Spleen (tissue), 11 donors: ENCODE measurements around the gene ZNF609. TPM values are rescaled to one million over a fixed set of nuclear protein-coding genes. Genes with fewer than 3 reads are reported as not detected.

Source experiments
- DNase-seq: peaks from one replicate; pipeline ENCODE4 v3.0.0-alpha.2; 2020
- H3K27ac ChIP-seq, 8 donors: fragments of 200-600 bp; sonication (generic) in 7 of 8; 1 replicate in 4 of 8; 2 replicates in 4 of 8; pipeline versions ENCODE4 v1.5.0 to v1.8.0; 2016 to 2021; ENCODE audit warnings: inconsistent platforms in 4 of 8, mild to moderate bottlenecking in 4 of 8, moderate library complexity in 1 of 8
- H3K27me3 ChIP-seq, 7 donors: fragments of 200-600 bp; sonication (generic) in 6 of 7; replicated peaks in 1 of 7; 1 replicate in 4 of 7; 2 replicates in 3 of 7; pipeline versions ENCODE4 v1.5.0 to v1.8.0; 2016 to 2021; ENCODE audit warnings: inconsistent platforms in 3 of 7, mild to moderate bottlenecking in 1 of 7
- H3K36me3 ChIP-seq, 6 donors: fragments of 200-600 bp; sonication (generic) in 5 of 6; 1 replicate in 4 of 6; 2 replicates in 2 of 6; pipeline versions ENCODE4 v1.5.0 to v1.8.0; 2016 to 2021; ENCODE audit warnings: inconsistent platforms in 2 of 6
- H3K4me1 ChIP-seq, 6 donors: fragments of 200-600 bp; sonication (generic) in 5 of 6; 1 replicate in 3 of 6; 2 replicates in 3 of 6; pipeline versions ENCODE4 v1.5.0 to v1.8.0; 2016 to 2021; ENCODE audit warnings: inconsistent platforms in 3 of 6
- H3K4me3 ChIP-seq, 8 donors: fragments of 200-600 bp; sonication (generic) in 7 of 8; 1 replicate in 4 of 8; 2 replicates in 4 of 8; pipeline versions ENCODE4 v1.5.0 to v1.8.0; 2016 to 2021; ENCODE audit warnings: inconsistent platforms in 4 of 8, mild to moderate bottlenecking in 4 of 8, moderate library complexity in 2 of 8
- H3K9me3 ChIP-seq, 8 donors: fragments of 200-600 bp; sonication (generic) in 7 of 8; 1 replicate in 4 of 8; 2 replicates in 4 of 8; pipeline versions ENCODE4 v1.5.0 to v1.8.0; 2016 to 2021; ENCODE audit warnings: inconsistent platforms in 4 of 8
- CTCF ChIP-seq, 11 experiments: fragments of 200-600 bp in 7 of 11; fragments of 450-650 bp in 4 of 11; sonication (generic) in 4 of 11; IDR thresholded peaks in 8 of 11; conservative IDR thresholded peaks in 3 of 11; 1 replicate in 7 of 11; 2 replicates in 4 of 11; pipeline versions ENCODE4 v1.4.0 to v1.8.0; 2016 to 2021; ENCODE audit warnings: antibody characterized with exemption in 11 of 11, inconsistent platforms in 4 of 11, mild to moderate bottlenecking in 1 of 11
- POLR2A ChIP-seq, 3 donors: fragments of 450-650 bp; IDR thresholded peaks; one replicate each; pipeline ENCODE4 v1.5.1; 2017; ENCODE audit warnings: antibody characterized with exemption in 3 of 3, mild to moderate bottlenecking in 1 of 3
- POLR2AphosphoS5 ChIP-seq, 3 donors: sonication (generic); formaldehyde crosslinking; IDR thresholded peaks; one replicate each; pipeline ENCODE4 v1.5.1; 2017; ENCODE audit warnings: antibody characterized with exemption in 3 of 3
- WGBS, 5 donors: extraction: QIAGEN DNeasy Blood & Tissue Kit in 3 of 5; methylation state at CpG; one replicate each; pipeline versions ENCODE4 v1.1.5 to v1.1.7; 2013 to 2018; 5-methylcytosine and 5-hydroxymethylcytosine counted together
- intact Hi-C: fragments of 100-400 bp; cut with DNase I; formaldehyde crosslinking; loops from one replicate; pipeline ENCODE4 v1.15.0; 2023; ENCODE audit warnings: low total_unique reads
- polyA plus RNA-seq, 3 donors: library from polyadenylated mRNA; stranded (reverse); fragments of 200-250 nt; gene quantifications; one replicate each; pipeline ENCODE4 v1.2.1, GENCODE V29; 2013
- total RNA-seq, 7 donors: library from RNA; depleted of rRNA in 3 of 7; stranded (reverse); fragments of >200 nt in 3 of 7; fragmentation: NEBNext Ultra II Directional in 4 of 7; extraction: Animal tissue kit (Norgen Biotek cat#: 25700) in 4 of 7; gene quantifications; one replicate each; pipeline versions ENCODE4 v1.1.0 to v1.2.1, GENCODE V29; 2016 to 2021
- donor health status: healthy with polysubstance abuse.
- donor health status: DM: no; HTN: no; CAD: no; lungs with moderate emphysema.
- donor health status: DM: no; HTN: no; CAD: no.
- donor health status: Bipolar disorder and iron deficiency.
- donor health status: healthy.
- donor health status: DM: no; HTN: no; CAD: no.
- donor health status: DM: yes; HTN: yes; CAD: no.

ZNF609 gene
- total and polyA plus RNA-seq, 10 donors, result 2.4 to 55.7 (median 38.8) TPM

DNA sequence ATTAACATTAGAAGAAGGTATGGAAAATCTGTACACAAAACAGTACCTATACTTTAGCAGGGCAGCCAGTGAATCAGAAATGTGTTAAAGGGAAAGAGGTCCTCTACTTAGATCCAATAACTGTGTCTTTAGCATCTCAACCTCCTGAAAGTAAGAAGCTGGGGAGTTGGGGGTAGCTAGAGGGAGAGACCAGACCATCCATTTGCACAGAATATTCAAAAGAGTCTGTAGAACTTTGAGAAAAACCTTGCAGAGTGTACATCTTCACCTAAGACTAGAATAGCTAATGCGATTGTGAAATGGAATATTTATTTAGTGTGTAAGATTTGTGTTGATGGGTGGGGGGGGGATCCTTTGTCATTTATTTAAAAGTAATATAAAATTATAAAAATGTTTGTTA is 190.2 kb downstream of the ZNF609 start:
- intact Hi-C loops, result loop anchor here (10.0 kb wide), 1 partner anchor 226 kb away; no protein-coding TSS in a partner anchor
- peaks cover 10 to 47% (median 21%) of the 10 kb centered on the region in 6 donors for H3K4me1 ChIP-seq
- no peak overlapping the region for H3K4me3 ChIP-seq
- no peaks in the 10 kb centered on the region for H3K36me3 ChIP-seq
- no peak for TF ChIP-seq CTCF (IDR thresholded peaks at IDR 0.05 in 8 of 11, conservative IDR thresholded peaks at IDR 0.05 in 3 of 11)
- no peak for TF ChIP-seq POLR2A (IDR thresholded peaks at IDR 0.05)
- no peak for TF ChIP-seq POLR2AphosphoS5 (IDR thresholded peaks at IDR 0.05)
- no peaks in the 10 kb centered on the region for H3K9me3 ChIP-seq
- 88 to 100% (median 92%) methylated on average over 1 of the region's 1 CpG for WGBS, 5 donors
- no peak overlapping the region for H3K27ac ChIP-seq
- no peak for DNase-seq
- no peaks in the 10 kb centered on the region for H3K27me3 ChIP-seq

DNA sequence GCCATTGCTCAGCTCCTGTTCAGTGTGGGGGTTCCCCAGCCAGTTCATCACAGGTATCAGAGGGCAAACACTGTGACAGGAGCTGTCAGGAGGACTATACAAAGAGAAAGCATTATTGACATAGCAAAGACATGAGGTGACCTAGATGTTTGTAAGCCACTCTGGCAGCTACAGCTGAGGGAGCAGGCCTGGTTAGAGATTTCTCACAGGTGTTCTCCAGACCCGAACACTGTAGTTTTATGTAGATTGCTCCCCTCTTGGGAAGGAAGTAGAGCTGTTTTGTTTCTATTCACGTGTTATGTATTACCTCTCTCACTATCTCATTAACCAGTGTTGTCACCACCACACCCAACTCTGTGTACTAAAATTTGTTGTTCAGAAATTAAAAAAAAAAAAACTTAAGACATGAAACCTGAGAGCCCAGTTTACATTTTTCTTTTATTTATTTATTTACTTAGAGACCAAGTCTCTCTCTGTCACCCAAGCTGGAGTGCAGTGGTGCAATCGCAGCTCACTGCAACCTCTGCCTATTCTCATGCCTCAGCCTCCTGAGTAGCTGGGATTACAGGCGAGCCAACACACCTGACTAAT is 191.3 kb downstream of the ZNF609 start:
- Histone ChIP-seq H3K27me3 (no peaks in the 10 kb centered on the region), H3K4me1 (peaks cover 10 to 47% (median 21%) of the 10 kb centered on the region in 6 donors), H3K4me3 (no peak overlapping the region), H3K36me3 (peaks cover 0 to under 1% (median 0%) of the 10 kb centered on the region in 6 donors), H3K27ac (peak overlapping the region in 7 of 8 donors; percentile 10 to 75 (median 54)), H3K9me3 (no peaks in the 10 kb centered on the region)
- WGBS, 5 donors, result 46 to 59% (median 55%) methylated on average over 4 of the region's 4 CpGs
- intact Hi-C loops, result loop anchor here (10.0 kb wide), 1 partner anchor 227 kb away; no protein-coding TSS in a partner anchor
- TF ChIP-seq CTCF (IDR thresholded peaks at IDR 0.05 in 8 of 11, conservative IDR thresholded peaks at IDR 0.05 in 3 of 11) (no peak), POLR2AphosphoS5 (IDR thresholded peaks at IDR 0.05) (no peak), POLR2A (IDR thresholded peaks at IDR 0.05) (no peak)
- DNase-seq, result no peak

DNA sequence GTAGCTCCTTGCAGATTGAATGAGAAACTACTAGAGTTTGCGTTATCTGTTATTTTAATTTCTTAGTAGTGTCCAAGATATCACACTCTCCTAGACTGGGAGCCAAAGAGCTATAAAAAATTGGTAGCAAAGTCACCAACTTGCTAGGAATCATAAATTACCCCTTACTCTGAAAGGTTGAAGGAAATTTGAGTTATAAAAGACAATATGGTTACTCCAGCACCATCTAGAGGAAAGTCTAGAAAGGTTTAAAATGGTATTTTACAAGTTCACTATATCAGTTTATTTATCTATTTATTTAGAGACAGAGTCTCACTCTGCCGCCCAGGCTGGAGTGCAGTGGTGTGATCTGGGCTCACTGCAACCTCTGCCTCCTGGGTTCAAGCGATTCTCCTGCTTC is 193.4 kb downstream of the ZNF609 start:
- DNase-seq, result no peak
- Histone ChIP-seq H3K9me3 (no peaks in the 10 kb centered on the region), H3K27me3 (no peaks in the 10 kb centered on the region), H3K4me1 (peaks cover 10 to 47% (median 21%) of the 10 kb centered on the region in 6 donors), H3K27ac (no peak overlapping the region), H3K4me3 (no peak overlapping the region), H3K36me3 (peaks cover 0 to 13% (median 0%) of the 10 kb centered on the region in 6 donors)
- intact Hi-C loops, result loop anchor here (10.0 kb wide), 1 partner anchor 229 kb away; no protein-coding TSS in a partner anchor
- TF ChIP-seq POLR2AphosphoS5 (IDR thresholded peaks at IDR 0.05), result no peak
- TF ChIP-seq CTCF (IDR thresholded peaks at IDR 0.05 in 8 of 11, conservative IDR thresholded peaks at IDR 0.05 in 3 of 11), result peak in 6 of 11 experiments; percentile 21 to 46 (median 29)
- 56 to 81% (median 73%) methylated on average over 3 of the region's 3 CpGs for WGBS, 5 donors

- Histone ChIP-seq H3K36me3 (peaks cover 0 to 13% (median 0%) of the 10 kb centered on the region in 6 donors), H3K4me3 (no peak overlapping the region), H3K27ac (no peak overlapping the region), H3K4me1 (peaks cover 5 to 34% (median 13%) of the 10 kb centered on the region in 6 donors), H3K9me3 (no peaks in the 10 kb centered on the region), H3K27me3 (no peaks in the 10 kb centered on the region)
- no peak for DNase-seq
- intact Hi-C loops, result loop anchor here (10.0 kb wide), 1 partner anchor 232 kb away; no protein-coding TSS in a partner anchor
- 69 to 83% (median 77%) methylated on average over 2 of the region's 2 CpGs for WGBS, 5 donors
- TF ChIP-seq POLR2A (IDR thresholded peaks at IDR 0.05) (no peak), CTCF (IDR thresholded peaks at IDR 0.05 in 8 of 11, conservative IDR thresholded peaks at IDR 0.05 in 3 of 11) (no peak), POLR2AphosphoS5 (IDR thresholded peaks at IDR 0.05) (no peak)
Measured at GRCh38 chr15:64656508-64656907, 196.1 kb downstream of the ZNF609 start.
